Stomach smooth muscle (tissue), 2 donors: ENCODE measurements around the gene TRIM40.
"Not testable (repeated sequence)": the region's sequence is repeated elsewhere in the genome, so short reads cannot be mapped to it uniquely, and the experiment has no call there.

Source experiments
- H3K27ac ChIP-seq: one replicate; pipeline ENCODE4 v1.7.0; 2013; ENCODE audit warnings: mild to moderate bottlenecking, low read length, inconsistent platforms
- H3K27me3 ChIP-seq, 2 donors: one replicate each; pipeline ENCODE4 v1.7.0; 2013; ENCODE audit warnings: low read length in 2 of 2; ENCODE audit not compliant: insufficient read depth in 2 of 2, control insufficient read depth in 1 of 2
- H3K36me3 ChIP-seq, 2 donors: one replicate each; pipeline ENCODE4 v1.7.0; 2013; ENCODE audit warnings: low read length in 2 of 2; ENCODE audit not compliant: control insufficient read depth in 2 of 2, insufficient read depth in 2 of 2
- H3K4me1 ChIP-seq: one replicate; pipeline ENCODE4 v1.7.0; 2013; ENCODE audit warnings: low read length; ENCODE audit not compliant: control insufficient read depth, insufficient read depth
- H3K4me3 ChIP-seq, 2 donors: one replicate each; pipeline ENCODE4 v1.7.0; 2013; ENCODE audit warnings: low read length in 2 of 2
- H3K9ac ChIP-seq, 2 donors: one replicate each; pipeline ENCODE4 v1.7.0; 2013; ENCODE audit warnings: low read length in 2 of 2, mild to moderate bottlenecking in 1 of 2
- H3K9me3 ChIP-seq, 2 donors: one replicate each; pipeline ENCODE4 v1.7.0; 2013; ENCODE audit warnings: low read length in 2 of 2; ENCODE audit not compliant: control insufficient read depth in 2 of 2
- donor health status: healthy.
- donor health status: Pancreatic carcinoma.

The TRIM40 gene

GRCh38 chr6:30157999-30158398 lies 22.1 kb downstream of the TRIM40 start:
- Histone ChIP-seq H3K27me3 (peaks cover 0 to 10% of the 10 kb centered on the region in 2 donors), H3K9me3 (no peaks in the 10 kb centered on the region), H3K36me3 (no peaks in the 10 kb centered on the region), H3K9ac (no peak overlapping the region), H3K4me3 (no peak overlapping the region), H3K4me1 (no peaks in the 10 kb centered on the region), H3K27ac (no peak overlapping the region)

GRCh38 chr6:30158475-30159040 lies 22.6 kb downstream of the TRIM40 start:
- H3K27ac ChIP-seq: no peak overlapping the region
- no peaks in the 10 kb centered on the region for H3K9me3 ChIP-seq
- peaks cover 0 to 13% of the 10 kb centered on the region in 2 donors for H3K27me3 ChIP-seq
- H3K4me3 ChIP-seq: no peak overlapping the region
- no peaks in the 10 kb centered on the region for H3K36me3 ChIP-seq
- no peak overlapping the region for H3K9ac ChIP-seq
- H3K4me1 ChIP-seq: no peaks in the 10 kb centered on the region

GRCh38 chr6:30160008-30160784 lies 24.3 kb downstream of the TRIM40 start:
- no peak overlapping the region for H3K4me3 ChIP-seq
- H3K9ac ChIP-seq: no peak overlapping the region
- H3K4me1 ChIP-seq: no peaks in the 10 kb centered on the region
- H3K27me3 ChIP-seq: peaks cover 0 to 15% of the 10 kb centered on the region in 2 donors
- no peak overlapping the region for H3K27ac ChIP-seq
- no peaks in the 10 kb centered on the region for H3K9me3 ChIP-seq
- no peaks in the 10 kb centered on the region for H3K36me3 ChIP-seq

- no peaks in the 10 kb centered on the region for H3K9me3 ChIP-seq
- H3K27ac ChIP-seq: no peak within 1 kb of the TSS
- H3K4me1 ChIP-seq: no peaks in the 10 kb centered on the region
Measured at GRCh38 chr6:30160785-30161531, 25.0 kb downstream of the TRIM40 start, which contains the start of gene TRIM10. TSS of gene TRIM10 (minus strand) at chr6:30161211. CDS start at chr6:30160858, 353 bp downstream.

GRCh38 chr6:30162265-30163089 lies 26.5 kb downstream of the TRIM40 start:
- Histone ChIP-seq H3K36me3 (no peaks in the 10 kb centered on the region), H3K27ac (no peak overlapping the region), H3K9ac (no peak overlapping the region), H3K4me3 (no peak overlapping the region), H3K9me3 (no peaks in the 10 kb centered on the region), H3K4me1 (no peaks in the 10 kb centered on the region), H3K27me3 (peaks cover 0 to 14% of the 10 kb centered on the region in 2 donors)

More at GRCh38 chr6:30160785-30161531, 25.0 kb downstream of the TRIM40 start, which contains the start of gene TRIM10:
- Histone ChIP-seq H3K36me3 (no peaks in the 10 kb centered on the region), H3K4me3 (no peak within 1 kb of the TSS), H3K9ac (no peak within 1 kb of the TSS), H3K27me3 (peaks cover 0 to 15% of the 10 kb centered on the region in 2 donors)

GRCh38 chr6:30163090-30163917 lies 27.4 kb downstream of the TRIM40 start, which contains the start of gene TRIM15:
TSS of gene TRIM15 (plus strand) at chr6:30163546. CDS start at chr6:30163685, 139 bp downstream.
- Histone ChIP-seq H3K4me3 (no peak within 1 kb of the TSS), H3K4me1 (no peaks in the 10 kb centered on the region), H3K9me3 (no peaks in the 10 kb centered on the region), H3K9ac (no peak within 1 kb of the TSS), H3K27ac (no peak within 1 kb of the TSS), H3K27me3 (peaks cover 0 to 17% of the 10 kb centered on the region in 2 donors), H3K36me3 (no peaks in the 10 kb centered on the region)

GRCh38 chr6:30163918-30164654 lies 28.1 kb downstream of the TRIM40 start:
- peaks cover 0 to 19% of the 10 kb centered on the region in 2 donors for H3K27me3 ChIP-seq
- no peaks in the 10 kb centered on the region for H3K36me3 ChIP-seq
- H3K4me3 ChIP-seq: no peak overlapping the region
- H3K4me1 ChIP-seq: no peaks in the 10 kb centered on the region
- H3K9me3 ChIP-seq: no peaks in the 10 kb centered on the region
- H3K27ac ChIP-seq: no peak overlapping the region
- no peak overlapping the region for H3K9ac ChIP-seq

- H3K36me3 ChIP-seq: no peaks in the 10 kb centered on the region
- H3K9ac ChIP-seq: no peak overlapping the region
- H3K4me3 ChIP-seq: no peak overlapping the region
- no peaks in the 10 kb centered on the region for H3K9me3 ChIP-seq
- H3K27ac ChIP-seq: no peak overlapping the region
- H3K4me1 ChIP-seq: no peaks in the 10 kb centered on the region
- H3K27me3 ChIP-seq: peaks cover 2 to 19% of the 10 kb centered on the region in 2 donors
Measured at GRCh38 chr6:30164714-30165113, 28.8 kb downstream of the TRIM40 start.

- H3K4me3 ChIP-seq, H3K9ac ChIP-seq, H3K36me3 ChIP-seq, H3K27ac ChIP-seq, H3K4me1 ChIP-seq, H3K9me3 ChIP-seq: not testable (repeated sequence)
- H3K27me3 ChIP-seq: peaks cover 6 to 16% of the 10 kb centered on the region in 2 donors
Measured at GRCh38 chr6:30165238-30165637, 29.3 kb downstream of the TRIM40 start.
